ENCODE results near the gene NR2C2AP.
"Not testable (repeated sequence)": the region's sequence is repeated elsewhere in the genome, so short reads cannot be mapped to it uniquely, and the experiment has no call there.

Gene NR2C2AP

DNA sequence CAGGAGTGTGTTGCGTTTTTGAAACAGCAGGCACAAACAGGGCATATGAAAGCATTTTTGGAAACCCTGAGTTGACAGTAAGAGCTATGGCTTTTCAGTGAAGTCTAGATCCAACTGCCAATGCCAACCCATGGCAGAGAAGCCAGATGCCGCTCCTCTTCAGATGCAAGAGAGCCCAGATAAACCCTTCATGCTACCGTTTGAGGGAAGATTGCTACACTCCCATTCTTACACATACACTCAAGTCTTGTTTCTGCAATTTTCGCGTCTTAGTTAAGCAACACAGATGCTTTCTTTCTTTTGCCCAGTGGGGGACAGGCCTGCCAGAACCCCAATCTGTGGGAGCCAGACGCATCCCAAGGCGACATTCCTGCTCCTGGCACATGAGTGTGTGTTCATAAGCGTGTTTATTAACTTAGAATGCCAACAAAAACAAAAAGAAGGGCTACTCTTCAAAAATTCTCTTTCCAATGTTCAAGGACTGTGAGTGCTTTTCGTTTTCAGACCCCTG lies 21.7 kb downstream of the NR2C2AP start:
- no peak for DNase-seq (ENCODE audit: low spot score)

DNA sequence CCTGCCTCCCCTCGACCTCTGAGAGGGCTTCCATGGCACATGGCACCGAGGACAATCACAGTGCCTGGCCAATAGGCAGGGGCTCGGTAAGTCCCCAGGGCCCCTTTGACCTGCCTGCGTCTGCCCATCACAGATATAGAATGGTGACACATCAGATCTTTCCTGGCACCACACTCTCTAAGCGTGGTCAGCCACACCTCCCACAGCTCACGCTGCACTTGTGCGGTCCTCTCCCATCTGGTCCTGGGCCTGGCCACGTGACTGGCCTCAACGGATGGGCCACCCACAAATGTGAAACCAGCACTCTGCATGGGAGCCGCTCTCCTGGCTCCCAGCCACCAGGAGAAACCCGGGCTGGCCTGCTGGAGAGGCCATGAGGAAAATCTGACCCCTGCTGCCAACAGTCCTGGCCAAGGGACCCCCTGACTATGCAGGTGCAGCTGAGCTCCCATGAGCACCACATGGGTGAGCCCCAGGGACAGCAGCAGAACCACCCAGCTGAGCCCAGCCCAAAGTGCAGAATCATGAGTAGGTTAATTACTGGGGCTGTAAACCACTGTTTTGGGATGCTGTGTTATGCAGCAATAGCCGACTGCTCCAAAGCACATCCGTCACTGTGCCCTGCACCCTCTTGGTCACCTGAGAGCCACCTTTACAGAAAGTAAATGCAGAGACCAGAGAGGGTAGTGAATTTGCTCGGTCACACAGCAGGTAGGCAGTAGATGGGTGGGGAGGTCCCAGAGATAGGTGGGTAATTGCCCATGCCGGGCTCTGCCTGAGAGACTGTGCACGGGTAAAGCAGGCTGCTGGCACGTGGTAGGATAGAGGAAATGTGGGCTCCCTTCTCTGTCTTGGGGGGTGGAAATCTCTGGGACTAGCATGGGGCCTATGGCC lies 23.4 kb downstream of the NR2C2AP start:
- no peak for DNase-seq (ENCODE audit: low spot score)

DNA sequence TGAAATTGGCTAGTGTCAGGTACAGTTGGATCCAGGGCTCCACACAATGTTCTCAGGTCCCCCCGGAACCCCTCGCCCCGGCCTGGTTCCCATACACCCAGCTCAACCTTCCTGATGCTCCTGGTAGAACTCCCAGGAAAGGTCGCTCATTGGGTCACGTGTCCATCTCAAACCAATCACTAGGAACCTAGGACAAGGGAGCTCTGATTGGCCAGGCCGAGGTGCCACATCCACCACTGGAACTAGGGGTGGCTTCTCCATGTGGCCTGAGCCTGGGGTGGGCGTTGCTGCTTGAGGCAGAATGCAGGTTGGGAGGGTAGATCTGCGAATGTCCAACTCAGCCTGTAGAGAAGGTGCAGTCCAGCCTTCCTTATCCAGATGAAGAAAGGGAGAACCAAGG lies 26.3 kb downstream of the NR2C2AP start:
- DNase-seq (ENCODE audit: low spot score) = no peak

DNA sequence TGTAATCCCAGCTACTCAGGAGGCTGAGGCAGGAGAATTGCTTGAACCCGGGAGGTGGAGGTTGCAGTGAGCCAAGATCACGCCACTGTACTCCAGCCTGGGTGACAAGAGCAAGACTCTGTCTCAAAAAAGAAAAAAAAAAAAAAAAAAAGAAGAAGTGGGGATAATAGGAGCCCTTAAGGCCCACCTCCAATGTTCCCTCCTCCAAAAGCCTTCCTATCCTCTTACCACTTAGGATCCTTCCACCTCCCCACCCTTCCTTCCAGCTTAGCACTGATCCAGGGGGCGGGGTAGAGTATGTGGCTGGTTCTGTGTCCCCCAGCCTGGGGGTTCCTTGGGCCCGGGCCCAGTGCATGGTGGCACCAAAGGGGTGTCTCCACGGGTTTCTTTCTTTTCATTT lies 30.0 kb downstream of the NR2C2AP start:
- DNase-seq (ENCODE audit: low spot score) = not testable (repeated sequence)

DNA sequence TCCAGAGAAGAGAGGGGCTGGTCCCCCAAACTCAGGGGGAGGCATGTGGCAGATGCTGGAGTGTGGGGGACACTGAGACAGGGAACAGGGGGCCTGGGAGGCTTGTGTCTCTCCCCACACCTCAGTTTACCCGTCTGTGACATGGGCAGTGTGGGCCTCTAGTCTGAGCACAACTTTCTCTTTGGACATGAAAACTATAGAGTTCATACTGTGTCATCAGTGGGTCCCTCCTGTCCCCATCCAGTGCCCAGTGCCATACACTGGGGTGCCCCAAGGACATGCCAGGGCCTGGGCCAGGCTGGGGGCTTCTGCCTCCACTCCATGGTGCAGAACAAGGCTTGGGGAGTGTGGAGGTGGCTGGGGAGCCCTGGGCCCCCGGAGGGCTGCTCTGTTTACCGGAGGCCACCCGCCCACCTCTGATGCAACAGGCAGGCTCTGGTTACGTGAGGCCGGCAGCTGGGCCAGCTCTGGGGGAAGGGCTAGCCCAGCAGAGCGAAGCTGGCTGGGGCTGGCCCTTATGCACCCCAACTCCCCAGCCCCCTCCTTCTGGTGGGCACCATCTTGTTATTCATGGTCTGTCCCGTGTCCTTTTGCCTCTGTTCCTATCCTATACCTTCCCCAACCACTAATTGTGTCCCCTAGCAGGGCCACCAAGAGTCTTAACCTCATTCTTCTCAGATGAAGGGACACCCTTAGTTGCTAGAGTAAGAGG lies 31.2 kb downstream of the NR2C2AP start:
- DNase-seq (ENCODE audit: low spot score) = no peak

DNA sequence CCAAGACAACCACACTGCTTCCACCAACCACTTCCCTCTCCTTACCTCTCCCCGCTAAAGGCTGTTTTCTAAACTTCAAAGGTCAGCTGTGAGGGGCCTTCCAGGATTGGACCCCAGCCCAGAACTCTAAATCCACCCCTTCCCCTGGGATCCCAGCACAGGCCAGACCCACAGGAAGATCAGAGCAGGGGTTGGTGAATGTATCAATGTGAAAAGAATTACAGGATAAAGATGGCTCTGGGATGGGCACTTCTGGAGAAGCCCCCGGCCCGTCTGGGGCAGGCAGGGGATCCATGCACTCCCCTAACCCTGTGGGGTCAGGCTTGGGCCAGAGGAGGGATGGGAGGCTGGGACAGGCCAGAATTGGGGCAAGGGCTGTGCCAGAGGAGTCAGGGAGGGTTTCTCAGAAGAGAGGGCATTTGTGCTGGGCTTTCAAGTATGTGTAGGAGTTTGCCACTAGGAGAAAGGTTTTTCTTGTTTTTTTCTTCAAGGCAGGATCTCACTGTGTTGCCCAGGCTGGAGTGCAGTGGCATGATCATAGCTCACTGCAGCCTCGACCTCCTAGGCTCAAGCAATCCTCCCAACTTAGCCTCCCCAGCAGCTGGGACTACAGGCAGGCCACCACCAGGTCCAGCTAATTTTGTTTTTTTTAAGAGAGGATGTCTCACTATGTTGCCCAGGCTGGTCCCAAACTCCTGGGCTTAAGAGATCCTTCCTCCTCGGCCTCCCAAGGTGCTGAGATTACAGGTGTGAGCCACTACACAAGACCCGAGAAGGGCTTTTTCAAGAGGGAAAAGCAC lies 32.1 kb downstream of the NR2C2AP start:
- no peak for DNase-seq (ENCODE audit: low spot score)

DNA sequence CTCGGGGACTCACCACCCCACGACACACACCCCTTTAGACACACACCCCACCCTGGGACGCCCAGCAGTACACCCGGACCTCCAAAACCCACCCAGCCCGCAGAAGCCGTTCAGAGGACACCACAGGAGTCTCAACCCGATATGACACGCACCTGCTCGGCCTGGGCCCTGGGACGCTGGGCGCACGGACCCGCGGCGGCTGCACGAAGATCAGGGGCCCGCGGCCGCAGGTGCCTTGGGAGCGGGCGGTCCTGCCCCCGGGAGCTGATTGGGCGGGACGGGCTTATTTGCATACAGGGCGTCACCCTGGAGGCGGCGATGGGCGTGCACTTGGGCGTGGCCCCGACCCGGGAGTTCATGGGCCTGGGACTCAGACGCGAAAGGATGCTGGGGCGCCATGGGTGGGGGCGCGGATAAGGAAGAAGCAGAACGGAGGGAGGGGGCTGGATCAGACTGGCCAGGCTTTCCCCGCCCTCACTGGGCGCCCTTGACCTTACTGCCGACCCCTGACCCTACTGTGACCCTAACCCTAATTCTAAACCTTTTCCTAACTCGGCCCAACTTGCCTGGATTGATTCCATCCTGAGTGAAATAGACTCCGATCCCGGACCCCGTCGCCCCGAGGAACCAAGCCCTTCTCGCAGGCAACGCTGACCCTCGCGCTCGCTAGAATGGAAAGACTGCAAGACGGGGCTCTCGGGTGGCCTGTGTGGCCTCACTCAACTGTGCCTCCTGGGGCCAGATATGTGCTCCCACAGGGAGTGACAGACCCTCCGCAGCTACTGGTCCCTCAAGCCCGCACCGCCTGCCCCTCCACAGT lies 33.0 kb downstream of the NR2C2AP start, which contains the start of gene MEF2B:
MEF2B (minus strand) TSS at position 211 of the 820 bp plus-strand sequence. CDS start 19,528 bp downstream, outside the sequence.
- DNase-seq (ENCODE audit: low spot score) = peak; percentile 67

DNA sequence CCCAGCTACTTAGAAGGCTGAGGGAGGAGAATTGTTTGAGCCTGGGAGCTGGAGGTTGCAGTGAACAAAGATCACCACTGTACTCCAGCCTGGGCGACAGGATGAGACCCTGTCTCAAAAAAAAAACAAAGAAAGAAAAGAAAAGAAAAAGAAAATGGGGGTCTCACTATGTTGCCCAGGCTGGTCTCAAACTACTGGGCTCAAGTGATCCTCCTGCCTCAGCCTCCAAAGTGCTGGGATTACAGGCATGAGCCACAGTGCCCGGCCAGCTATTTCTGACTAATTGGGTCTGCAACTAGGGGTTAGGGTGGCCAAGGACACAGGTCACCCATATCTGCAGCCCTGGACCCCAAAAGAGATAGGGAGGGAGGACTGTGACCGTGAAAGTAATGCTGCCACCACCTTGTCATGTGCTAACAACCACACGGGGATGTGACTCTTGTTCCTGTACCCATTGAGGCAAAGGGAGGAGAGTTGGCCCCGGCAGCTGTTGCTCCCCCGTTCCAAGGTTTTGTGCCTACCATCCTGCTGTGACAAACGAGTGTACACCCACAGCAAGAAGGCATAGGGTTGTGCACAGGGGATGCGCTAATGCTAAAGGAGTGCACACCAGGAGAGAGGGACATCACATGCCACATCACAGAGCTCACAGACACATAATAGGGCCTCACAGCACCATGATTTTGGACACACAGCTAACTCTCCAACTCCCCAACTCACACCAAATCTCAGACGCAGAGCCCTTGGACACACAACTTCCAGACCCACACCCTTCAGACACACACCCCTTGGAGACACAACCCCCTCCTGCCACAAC lies 33.8 kb downstream of the NR2C2AP start:
- DNase-seq (ENCODE audit: low spot score) = no peak

DNA sequence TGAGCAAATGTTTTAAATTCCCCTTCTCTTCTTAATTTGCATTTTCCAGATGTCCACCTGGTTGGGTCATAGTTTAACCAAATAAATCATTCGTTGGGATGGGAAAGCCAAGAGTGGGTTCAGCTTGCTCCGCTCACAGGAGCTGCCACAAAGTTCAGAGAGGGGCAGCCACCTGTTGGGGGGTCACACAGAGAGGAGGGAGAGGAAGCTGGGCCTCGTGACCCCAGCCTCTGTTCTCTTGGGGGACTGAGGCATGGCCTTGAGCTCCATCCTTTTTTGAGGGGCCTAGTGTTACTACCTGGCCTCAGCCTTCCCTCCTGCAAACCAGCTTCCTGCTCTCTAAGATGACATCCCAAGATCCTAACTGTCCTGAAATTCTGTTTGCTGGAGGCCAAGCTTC lies 35.6 kb downstream of the NR2C2AP start:
- no peak for DNase-seq (ENCODE audit: low spot score)

DNA sequence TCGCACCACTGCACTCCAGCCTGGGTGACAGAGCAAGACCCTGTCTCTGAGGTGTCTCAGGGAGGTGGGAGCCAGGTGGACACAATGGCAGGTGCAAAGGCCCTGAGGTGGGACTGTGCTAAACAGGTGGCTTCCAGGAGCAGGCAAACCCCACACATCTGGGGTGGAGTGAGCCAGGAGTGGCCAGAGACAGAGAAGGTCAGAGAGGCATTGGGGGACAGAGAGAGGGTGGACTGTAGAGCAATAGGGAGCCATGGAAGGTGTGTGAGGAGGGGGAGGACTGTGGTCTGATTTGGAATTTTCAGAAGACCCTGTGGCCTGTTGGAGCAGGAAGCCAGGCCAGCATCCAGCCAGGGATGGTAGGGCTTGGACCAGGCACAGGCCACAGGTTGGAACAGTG lies 37.8 kb downstream of the NR2C2AP start:
- DNase-seq (ENCODE audit: low spot score) = no peak

DNA sequence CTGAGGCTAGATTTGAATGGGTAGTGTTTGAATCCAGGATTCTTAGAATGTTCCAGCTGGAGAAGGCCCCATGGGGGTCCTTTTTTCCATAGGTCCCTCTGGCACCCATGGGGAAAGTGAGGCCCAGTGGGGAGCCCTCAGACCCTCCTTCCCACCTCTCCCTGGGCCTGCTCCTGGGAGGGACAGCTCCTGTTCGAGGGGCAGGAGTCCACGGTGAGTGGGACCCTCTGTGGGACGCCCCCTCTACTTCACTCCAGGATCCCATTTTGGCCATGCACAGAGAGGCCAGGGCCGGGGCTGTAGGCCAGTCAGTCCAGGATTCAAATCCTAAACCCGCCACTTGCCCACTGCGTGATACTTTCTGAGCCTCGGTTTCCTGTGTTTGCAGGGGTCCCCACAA lies 40.7 kb downstream of the NR2C2AP start:
- no peak for DNase-seq (ENCODE audit: low spot score)

DNA sequence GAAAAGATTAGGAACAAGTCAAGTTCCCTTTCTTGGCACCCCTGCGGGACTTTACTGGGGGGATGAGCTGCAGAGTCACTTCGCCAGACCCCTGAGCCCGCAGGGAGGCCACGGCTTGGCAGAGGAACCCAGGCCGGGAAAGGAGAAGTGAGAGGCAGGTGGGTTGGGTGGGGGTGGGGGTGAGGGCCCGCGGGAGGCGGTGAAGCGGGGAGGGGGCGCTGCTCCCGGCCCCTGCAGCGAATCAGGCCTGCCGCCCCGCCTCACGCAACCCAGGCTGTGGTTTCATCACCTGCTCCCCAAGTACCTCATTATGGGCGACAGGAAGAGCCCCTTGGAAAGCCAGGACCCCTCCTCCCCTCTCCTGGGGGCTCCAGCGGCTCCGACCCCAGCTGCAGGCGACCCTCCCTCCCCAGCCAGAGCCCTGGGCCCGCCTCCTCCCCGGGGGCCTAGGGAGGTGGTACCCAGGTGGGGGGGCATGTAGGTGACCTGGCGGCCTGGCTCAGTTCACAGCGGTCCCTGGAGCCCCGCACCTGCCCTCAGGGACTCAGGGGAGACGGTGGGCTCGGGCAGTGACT lies 42.7 kb downstream of the NR2C2AP start:
- no peak for DNase-seq (ENCODE audit: low spot score)

DNA sequence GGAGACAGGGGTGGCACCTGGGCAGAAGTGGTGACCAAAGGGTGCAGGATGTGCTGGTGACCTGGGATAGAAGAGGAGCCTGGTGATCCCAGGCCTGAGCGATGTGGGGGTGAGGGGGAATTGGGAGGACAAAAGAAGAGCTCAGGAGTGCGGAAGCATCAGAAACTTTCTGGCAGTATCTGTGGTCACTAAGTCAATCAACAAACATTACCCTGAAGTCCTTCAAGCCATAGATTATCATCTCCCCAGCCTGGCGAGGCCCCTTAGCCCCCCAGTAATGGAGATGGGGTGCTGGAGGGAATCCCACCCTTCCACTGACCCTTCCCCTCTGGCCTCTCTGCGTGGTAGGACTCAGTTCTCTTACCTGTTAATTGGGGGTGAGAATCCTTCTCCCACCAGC lies 43.7 kb downstream of the NR2C2AP start:
- DNase-seq (ENCODE audit: low spot score) = no peak

DNA sequence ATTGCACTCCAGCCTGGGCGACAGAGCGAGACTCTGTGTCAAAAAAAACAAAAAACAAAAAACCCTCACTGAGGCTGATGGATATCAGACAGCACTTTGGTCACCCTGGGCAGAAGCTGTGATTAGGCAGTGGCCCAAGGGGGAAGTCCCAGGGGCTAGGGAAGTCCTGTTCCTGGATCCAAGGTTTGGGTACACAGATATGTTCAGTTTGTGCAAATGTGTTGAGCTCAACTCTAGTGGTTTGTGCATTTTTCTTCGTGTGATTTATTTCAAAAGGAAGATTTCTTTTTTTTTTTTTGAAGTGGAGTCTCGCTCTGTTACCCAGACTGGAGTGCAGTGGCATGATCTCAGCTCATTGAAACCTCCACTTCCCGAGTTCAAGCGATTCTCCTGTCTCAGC lies 45.4 kb downstream of the NR2C2AP start:
- no peak for DNase-seq (ENCODE audit: low spot score)

DNA sequence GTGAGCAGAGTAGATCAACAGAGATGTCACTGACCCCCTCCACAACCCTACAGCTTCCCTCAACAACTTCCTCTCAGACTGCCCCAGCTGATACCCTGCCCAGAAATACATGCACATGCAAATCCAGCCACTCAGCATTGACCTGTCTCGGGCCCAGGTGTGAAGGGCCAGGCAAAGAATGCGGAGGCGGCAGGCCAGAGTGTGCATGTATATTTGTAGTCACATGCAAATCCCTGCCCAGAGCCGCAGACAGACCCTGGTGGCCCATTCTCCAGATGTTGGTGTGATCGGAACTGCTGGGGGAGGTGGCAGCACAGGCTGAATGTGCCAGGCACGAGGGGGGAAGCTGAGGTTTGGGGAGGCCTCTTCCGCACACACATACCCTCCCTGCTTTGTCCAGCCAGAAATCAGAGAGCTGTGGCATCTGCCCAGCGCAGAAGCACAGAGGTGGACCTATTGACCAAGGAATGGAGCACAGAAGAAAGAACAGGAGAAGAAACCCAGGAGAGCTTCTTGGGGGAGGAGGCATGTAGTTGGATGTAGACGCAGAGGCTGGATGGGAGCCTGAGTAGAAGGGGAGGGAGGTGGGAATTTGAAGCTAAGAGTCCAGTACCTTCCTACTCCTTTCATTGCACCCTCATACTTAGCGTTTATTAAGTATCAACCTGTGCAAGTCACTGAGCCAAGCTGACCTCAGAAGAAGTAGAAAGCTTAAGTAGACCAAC lies 47.6 kb downstream of the NR2C2AP start:
- DNase-seq (ENCODE audit: low spot score) = no peak

DNA sequence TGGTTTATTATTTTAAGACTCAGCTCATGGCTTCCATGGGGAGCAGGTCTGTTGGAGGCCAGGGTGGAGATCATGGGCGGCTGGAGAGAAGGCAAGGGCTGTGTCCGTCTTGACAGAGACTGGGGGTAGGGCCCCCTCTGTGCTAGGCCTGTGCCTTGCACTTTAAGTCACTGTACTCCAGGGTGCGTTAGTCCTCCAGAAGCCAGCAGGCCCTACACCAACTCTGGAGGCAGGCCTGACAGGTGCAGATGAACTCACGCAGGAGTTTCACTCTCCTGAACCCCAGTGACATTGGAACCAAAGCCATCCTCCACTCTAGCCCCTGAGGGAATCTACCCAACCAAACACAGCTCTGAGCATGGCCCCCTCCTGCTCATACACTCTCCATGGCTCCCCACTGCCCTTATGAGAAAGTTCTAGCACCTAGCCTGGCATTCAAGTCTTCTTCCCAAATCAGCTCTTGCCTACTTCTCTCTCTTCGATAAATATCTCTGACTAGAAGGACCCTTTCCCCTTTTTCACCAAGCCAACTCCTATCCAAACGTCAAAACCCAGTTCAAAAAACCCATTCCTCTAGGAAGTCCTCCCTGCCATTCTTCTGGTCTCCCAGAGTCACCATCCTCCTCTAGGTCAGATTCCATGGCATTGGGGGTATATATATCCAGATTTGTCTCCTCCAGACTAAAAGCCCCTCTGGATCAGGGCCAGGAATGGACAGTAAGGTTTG lies 48.3 kb downstream of the NR2C2AP start:
- no peak for DNase-seq (ENCODE audit: low spot score)

DNA sequence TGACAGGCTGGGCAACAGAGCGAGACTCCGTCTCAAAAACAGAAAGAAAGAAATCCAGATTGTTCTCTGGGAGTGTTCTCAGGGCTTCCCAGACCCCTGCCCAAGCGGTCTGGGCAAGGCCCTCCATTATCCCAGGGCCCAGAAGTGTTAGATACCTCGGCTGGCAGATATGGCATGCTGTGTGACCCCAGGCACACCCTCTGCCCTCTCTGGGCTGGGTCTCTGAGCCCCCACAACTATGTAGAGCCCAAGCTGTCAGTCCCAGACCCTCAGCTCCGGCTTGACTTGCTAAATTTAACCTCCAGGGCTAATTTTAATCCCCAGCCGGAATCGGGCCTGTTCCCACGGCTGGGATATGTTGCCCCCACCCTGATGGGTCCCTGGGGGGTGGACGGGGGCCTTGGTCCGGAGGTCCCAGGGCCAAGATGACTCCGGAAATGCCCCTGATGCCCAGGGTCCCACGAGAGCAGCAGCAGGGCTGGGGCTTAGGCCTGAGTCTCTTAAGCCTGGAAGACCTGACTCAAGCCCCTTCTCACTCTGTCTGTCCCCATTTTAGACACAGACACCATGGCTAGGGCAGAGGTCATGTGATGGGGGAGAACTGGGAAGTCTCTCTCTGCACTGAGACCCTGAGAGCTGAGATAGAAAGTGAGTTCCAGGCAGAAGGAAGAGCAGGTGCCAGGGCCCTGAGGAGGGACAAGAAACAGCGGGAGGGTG lies 50.4 kb downstream of the NR2C2AP start:
- no peak for DNase-seq (ENCODE audit: low spot score)

DNA sequence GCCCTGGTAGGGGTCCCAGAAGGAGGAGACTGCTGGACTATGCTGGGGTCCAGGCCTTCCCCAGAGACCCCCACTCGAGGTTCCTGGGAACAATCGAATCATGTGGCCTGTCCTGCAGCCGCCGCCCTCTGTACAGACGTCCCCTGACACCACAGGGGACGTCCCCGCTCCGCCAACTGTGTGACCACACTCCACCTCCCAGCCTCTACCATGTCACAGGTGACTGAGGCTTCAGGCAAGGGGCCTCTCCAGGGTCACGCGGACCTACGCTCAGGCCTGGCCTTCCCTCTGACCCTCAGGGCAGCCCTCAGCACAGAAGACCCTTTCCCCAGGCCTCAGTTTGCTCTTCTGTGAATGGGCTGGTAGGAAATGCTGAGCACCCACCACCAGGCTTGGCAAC lies 51.8 kb downstream of the NR2C2AP start:
- no peak for DNase-seq (ENCODE audit: low spot score)

Data from activated CD4-positive, alpha-beta T cell treated with anti-CD3 and anti-CD28 coated beads, Interleukin-2, Interleukin-4, amounts not matched to agents 100 ng/mL and 50 ng/mL, durations not matched to agents 16 hours and 8 hours (primary cell).